ENCODE measurements around the gene USP6NL. TPM values are rescaled to one million over a fixed set of nuclear protein-coding genes. Genes with fewer than 3 reads are reported as not detected.
"Not testable (repeated sequence)": the region's sequence is repeated elsewhere in the genome, so short reads cannot be mapped to it uniquely, and the experiment has no call there.

USP6NL gene
- total RNA-seq, 1 donor from 2014 or later: 39.9 TPM

DNA sequence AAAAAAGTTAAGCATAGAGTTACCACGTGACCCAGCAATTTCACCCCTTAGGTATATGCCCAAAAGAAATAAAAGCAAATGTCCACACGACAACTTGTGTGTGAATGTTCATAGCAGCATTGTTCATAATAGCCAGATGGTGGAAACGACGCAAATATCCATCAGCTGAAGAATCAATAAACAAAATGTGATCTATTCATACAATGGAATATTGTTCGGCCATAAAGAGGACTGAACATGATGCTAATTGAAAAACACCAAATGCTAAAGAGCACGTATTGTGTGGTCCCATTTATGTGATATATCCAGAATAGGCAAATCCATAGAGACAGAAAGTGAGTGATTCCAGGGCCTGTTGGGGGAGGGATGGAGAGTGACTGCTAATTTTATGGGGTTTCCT is 18.3 kb upstream of the USP6NL start:
- H3F3A ChIP-seq (ENCODE audit: low read depth): no peaks in the 10 kb centered on the region
- H3K4me1 ChIP-seq: no peaks in the 10 kb centered on the region
- H3K4me3 ChIP-seq: no peak overlapping the region
- H3K9me3 ChIP-seq (ENCODE audit: low read depth): no peaks in the 10 kb centered on the region
- TF ChIP-seq, protein P1, sequence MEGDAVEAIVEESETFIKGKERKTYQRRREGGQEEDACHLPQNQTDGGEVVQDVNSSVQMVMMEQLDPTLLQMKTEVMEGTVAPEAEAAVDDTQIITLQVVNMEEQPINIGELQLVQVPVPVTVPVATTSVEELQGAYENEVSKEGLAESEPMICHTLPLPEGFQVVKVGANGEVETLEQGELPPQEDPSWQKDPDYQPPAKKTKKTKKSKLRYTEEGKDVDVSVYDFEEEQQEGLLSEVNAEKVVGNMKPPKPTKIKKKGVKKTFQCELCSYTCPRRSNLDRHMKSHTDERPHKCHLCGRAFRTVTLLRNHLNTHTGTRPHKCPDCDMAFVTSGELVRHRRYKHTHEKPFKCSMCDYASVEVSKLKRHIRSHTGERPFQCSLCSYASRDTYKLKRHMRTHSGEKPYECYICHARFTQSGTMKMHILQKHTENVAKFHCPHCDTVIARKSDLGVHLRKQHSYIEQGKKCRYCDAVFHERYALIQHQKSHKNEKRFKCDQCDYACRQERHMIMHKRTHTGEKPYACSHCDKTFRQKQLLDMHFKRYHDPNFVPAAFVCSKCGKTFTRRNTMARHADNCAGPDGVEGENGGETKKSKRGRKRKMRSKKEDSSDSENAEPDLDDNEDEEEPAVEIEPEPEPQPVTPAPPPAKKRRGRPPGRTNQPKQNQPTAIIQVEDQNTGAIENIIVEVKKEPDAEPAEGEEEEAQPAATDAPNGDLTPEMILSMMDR (IDR thresholded peaks at IDR 0.05): no peak
- no peak for TF ChIP-seq EZH2 (IDR thresholded peaks at IDR 0.05)
- no peak for TF ChIP-seq EZH2phosphoT487 (IDR thresholded peaks at IDR 0.05)
- Mint-ChIP-seq H3K27me3 (ENCODE audit: insufficient read depth, low read depth) (no peaks in the 10 kb centered on the region), H3K4me1 (no peaks in the 10 kb centered on the region), H3K36me3 (no peaks in the 10 kb centered on the region), H3K4me3 (no peak overlapping the region), H3K9me3 (no peaks in the 10 kb centered on the region), H3K27ac (no peak overlapping the region)
- no peak overlapping the region for H2AFZ ChIP-seq (replicated peaks)
- no peak for DNase-seq (ENCODE audit: low spot score)
- H3K4me2 ChIP-seq: no peak overlapping the region
- no peak overlapping the region for H3K27ac ChIP-seq
- no peaks in the 10 kb centered on the region for H3K36me3 ChIP-seq
- H3K27me3 ChIP-seq: no peaks in the 10 kb centered on the region
- no peaks in the 10 kb centered on the region for H3K79me2 ChIP-seq (ENCODE audit: low read depth)
- no peak overlapping the region for H3K9ac ChIP-seq
- H4K20me1 ChIP-seq (ENCODE audit: low read depth): no peaks in the 10 kb centered on the region

- not testable (repeated sequence) for H3K4me1 Mint-ChIP-seq; H3K4me1 ChIP-seq; H4K20me1 ChIP-seq (ENCODE audit: low read depth); H3K36me3 ChIP-seq; H3K4me3 Mint-ChIP-seq; H3K27me3 ChIP-seq; H3K9me3 Mint-ChIP-seq; H3K27ac ChIP-seq; H3K9ac ChIP-seq; H3K27ac Mint-ChIP-seq; DNase-seq (ENCODE audit: low spot score); H3F3A ChIP-seq (ENCODE audit: low read depth); H2AFZ ChIP-seq (replicated peaks); H3K27me3 Mint-ChIP-seq (ENCODE audit: insufficient read depth, low read depth); H3K79me2 ChIP-seq (ENCODE audit: low read depth); H3K9me3 ChIP-seq (ENCODE audit: low read depth); H3K4me2 ChIP-seq; H3K4me3 ChIP-seq; H3K36me3 Mint-ChIP-seq
These were observed 16.5 kb upstream of the USP6NL start for GRCh38 chr10:11627941-11628340.

DNA sequence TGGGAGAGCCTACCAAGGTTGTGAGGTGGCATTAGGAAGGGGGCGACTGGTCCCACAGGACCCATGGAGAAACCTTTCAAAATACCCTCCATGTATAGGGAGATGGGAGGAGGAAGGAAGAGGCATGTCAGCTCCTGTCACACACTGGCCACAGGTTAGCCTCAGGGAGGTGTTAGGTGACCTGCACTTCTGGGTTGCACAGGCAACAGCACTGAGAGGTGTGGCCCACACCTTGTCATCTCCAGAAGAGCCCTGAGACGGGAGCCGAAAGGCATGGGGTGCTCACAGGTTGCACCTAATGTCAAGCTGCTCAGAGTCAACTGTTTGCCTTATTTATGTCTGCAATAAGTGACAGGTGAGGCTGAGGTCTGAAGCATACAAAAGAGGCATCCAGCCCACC is 14.6 kb upstream of the USP6NL start:
- Histone ChIP-seq H3K36me3 (no peaks in the 10 kb centered on the region), H3K9ac (no peak overlapping the region), H3K79me2 (ENCODE audit: low read depth) (no peaks in the 10 kb centered on the region), H3K4me1 (no peaks in the 10 kb centered on the region), H3F3A (ENCODE audit: low read depth) (no peaks in the 10 kb centered on the region), H4K20me1 (ENCODE audit: low read depth) (no peaks in the 10 kb centered on the region), H3K27ac (no peak overlapping the region), H3K9me3 (ENCODE audit: low read depth) (no peaks in the 10 kb centered on the region), H3K4me2 (no peak overlapping the region), H3K4me3 (no peak overlapping the region), H3K27me3 (no peaks in the 10 kb centered on the region), H2AFZ (replicated peaks) (no peak overlapping the region)
- Mint-ChIP-seq H3K27me3 (ENCODE audit: insufficient read depth, low read depth) (peaks cover 5% of the 10 kb centered on the region), H3K36me3 (no peaks in the 10 kb centered on the region), H3K4me3 (no peak overlapping the region), H3K27ac (no peak overlapping the region), H3K9me3 (no peaks in the 10 kb centered on the region), H3K4me1 (no peaks in the 10 kb centered on the region)
- no peak for DNase-seq (ENCODE audit: low spot score)
- TF ChIP-seq, protein P1 (IDR thresholded peaks at IDR 0.05): no peak
- no peak for TF ChIP-seq EZH2 (IDR thresholded peaks at IDR 0.05)
- no peak for TF ChIP-seq EZH2phosphoT487 (IDR thresholded peaks at IDR 0.05)

DNA sequence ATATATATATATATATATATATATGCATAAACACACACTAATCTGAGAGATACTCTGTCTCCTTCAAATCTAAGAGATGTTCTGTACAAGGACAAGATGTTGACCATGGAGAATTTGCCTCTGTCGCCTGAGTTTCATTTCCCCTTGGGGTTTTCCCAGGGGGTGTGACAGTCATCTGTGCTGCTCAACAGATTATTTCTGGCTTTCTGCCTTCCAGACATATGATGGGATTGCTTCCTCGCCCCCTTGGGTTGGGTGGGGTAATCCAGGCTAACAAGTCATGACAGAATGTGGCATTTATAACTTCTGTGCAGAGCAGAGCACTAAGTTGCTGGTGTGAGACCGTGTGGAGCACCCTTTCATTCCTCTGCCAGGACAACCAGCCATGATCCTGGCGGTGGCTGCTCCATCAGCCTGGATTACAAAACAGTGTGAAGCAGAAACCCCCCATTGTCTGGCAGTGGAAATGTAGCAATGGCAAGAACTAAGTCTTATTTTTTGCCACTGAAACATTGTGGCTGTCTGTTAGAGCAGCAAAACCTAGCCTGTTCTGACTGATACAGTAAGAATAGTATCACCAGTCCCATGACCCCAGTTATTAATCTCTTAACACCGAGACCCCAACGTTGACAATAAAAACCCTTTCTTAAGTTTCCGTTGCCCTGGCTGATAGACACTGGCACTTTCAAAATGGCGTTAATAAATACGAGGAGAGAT is 13.7 kb upstream of the USP6NL start:
- Mint-ChIP-seq H3K4me3 (no peak overlapping the region), H3K36me3 (no peaks in the 10 kb centered on the region), H3K4me1 (no peaks in the 10 kb centered on the region), H3K9me3 (no peaks in the 10 kb centered on the region), H3K27ac (no peak overlapping the region), H3K27me3 (ENCODE audit: insufficient read depth, low read depth) (peaks cover 5% of the 10 kb centered on the region)
- no peak overlapping the region for H2AFZ ChIP-seq (replicated peaks)
- H3K9me3 ChIP-seq (ENCODE audit: low read depth): no peaks in the 10 kb centered on the region
- no peak overlapping the region for H3K4me2 ChIP-seq
- H3K9ac ChIP-seq: no peak overlapping the region
- H4K20me1 ChIP-seq (ENCODE audit: low read depth): no peaks in the 10 kb centered on the region
- H3F3A ChIP-seq (ENCODE audit: low read depth): no peaks in the 10 kb centered on the region
- DNase-seq (ENCODE audit: low spot score): no peak
- no peak overlapping the region for H3K27ac ChIP-seq
- no peaks in the 10 kb centered on the region for H3K36me3 ChIP-seq
- H3K4me1 ChIP-seq: no peaks in the 10 kb centered on the region
- no peak for TF ChIP-seq EZH2 (IDR thresholded peaks at IDR 0.05)
- TF ChIP-seq, protein P1 (IDR thresholded peaks at IDR 0.05): no peak
- TF ChIP-seq EZH2phosphoT487 (IDR thresholded peaks at IDR 0.05): no peak
- H3K79me2 ChIP-seq (ENCODE audit: low read depth): no peaks in the 10 kb centered on the region
- no peak overlapping the region for H3K4me3 ChIP-seq
- no peaks in the 10 kb centered on the region for H3K27me3 ChIP-seq
